Kidney (tissue), 14 donors: ENCODE data around the gene PTPRT. TPM values are rescaled to one million over a fixed set of nuclear protein-coding genes. Genes with fewer than 3 reads are reported as not detected.

ENCODE experiments used
- DNase-seq, 5 donors: peaks; one replicate each; pipeline ENCODE4 v3.0.0-alpha.2; 2013 to 2020
- FAIRE-seq: peaks from 2 replicates; lab custom pipeline; 2012; peaks lifted over from hg19 to GRCh38; lab: Jason Lieb, UNC
- H3K27ac ChIP-seq, 2 donors: one replicate each; pipeline ENCODE4 v1.7.0; 2013; ENCODE audit warnings: low read depth in 2 of 2, low read length in 2 of 2, inconsistent platforms in 1 of 2
- H3K27me3 ChIP-seq: one replicate; pipeline ENCODE4 v1.7.1; 2013; ENCODE audit warnings: low read length, inconsistent platforms; ENCODE audit not compliant: control insufficient read depth, insufficient read depth
- H3K36me3 ChIP-seq, 3 donors: one replicate each; pipeline versions ENCODE4 v1.7.0 to v1.7.1; 2013; ENCODE audit warnings: low read length in 3 of 3, control low read depth in 1 of 3, inconsistent platforms in 1 of 3; ENCODE audit not compliant: insufficient read depth in 3 of 3, control insufficient read depth in 2 of 3
- H3K4me1 ChIP-seq, 3 donors: one replicate each; pipeline versions ENCODE4 v1.7.0 to v1.7.1; 2013; ENCODE audit warnings: low read length in 3 of 3, inconsistent platforms in 1 of 3, low read depth in 1 of 3; ENCODE audit not compliant: control insufficient read depth in 2 of 3, insufficient read depth in 2 of 3
- H3K4me3 ChIP-seq, 3 donors: one replicate each; pipeline versions ENCODE4 v1.7.0 to v1.8.1; 2013; ENCODE audit warnings: low read length in 3 of 3, control low read depth in 1 of 3, inconsistent platforms in 1 of 3
- H3K9ac ChIP-seq, 3 donors: one replicate each; pipeline versions ENCODE4 v1.7.0 to v1.7.1; 2013; ENCODE audit warnings: low read length in 3 of 3, control low read depth in 1 of 3, inconsistent platforms in 1 of 3
- H3K9me3 ChIP-seq, 3 donors: one replicate each; pipeline versions ENCODE4 v1.7.0 to v1.7.1; 2013; ENCODE audit warnings: low read length in 3 of 3, control low read depth in 1 of 3, inconsistent platforms in 1 of 3; ENCODE audit not compliant: control insufficient read depth in 2 of 3, insufficient read depth in 1 of 3
- intact Hi-C: fragments of 100-400 bp; cut with DNase I; formaldehyde crosslinking; loops from one replicate; pipeline ENCODE4 v1.11.1; 2022
- polyA plus RNA-seq: library from polyadenylated mRNA; stranded (reverse); fragments of 350-450 nt; fragmentation: Illumina TruSeq; extraction: RNeasy Lipid Tissue Mini Kit (QIAGEN cat#74804); gene quantifications from one replicate; pipeline ENCODE4 v1.2.3, GENCODE V29; 2014; ENCODE audit warnings: low read depth, low replicate concordance; ENCODE audit not compliant: insufficient read depth
- total RNA-seq: library from RNA; stranded (reverse); fragmentation: NEBNext Ultra II Directional; extraction: Animal tissue kit (Norgen Biotek cat#: 25700); gene quantifications from one replicate; pipeline ENCODE4 v1.2.1, GENCODE V29; 2021
- TF ChIP-seq, protein P1 (sequence below): IDR thresholded peaks from 3 replicates; pipeline ENCODE4 v1.5.1; 2012; ENCODE audit warnings: mild to moderate bottlenecking, moderate library complexity, borderline replicate concordance; ENCODE audit not compliant: insufficient read depth; ENCODE audit errors: extremely low read depth
- donor health status: control.
- donor health status: control.
- donor health status: control.
- donor health status: control.
- donor health status: control.
- donor health status: DM: yes; HTN: yes; CAD: no.
- donor health status: Normal renal cell carcinoma (clear cell type).

PTPRT gene
- total and polyA plus RNA-seq, 2 donors from 2014 or later, result 0.60 TPM; not detected in 1

DNA sequence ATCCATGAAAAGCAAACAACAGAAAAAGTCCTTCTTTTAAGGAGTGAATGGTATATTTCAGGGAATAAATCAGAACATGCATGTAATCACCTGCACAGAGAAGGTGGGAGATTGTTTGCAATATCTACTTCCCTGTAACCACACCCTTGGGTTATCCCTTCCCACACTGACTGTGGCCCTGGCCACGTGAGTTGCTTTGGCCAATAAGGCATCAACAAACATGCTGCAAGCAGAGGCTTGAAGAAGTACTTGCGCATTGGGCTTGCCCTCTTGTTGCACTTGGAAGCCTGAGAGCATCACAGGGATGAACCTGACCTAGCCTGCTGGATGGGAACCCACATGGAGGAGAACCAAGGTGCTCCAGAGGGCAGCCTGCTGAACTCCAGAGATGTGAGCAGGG is 208.5 kb downstream of the PTPRT start:
- Histone ChIP-seq H3K27me3 (peaks cover 2% of the 10 kb centered on the region), H3K4me1 (no peaks in the 10 kb centered on the region), H3K9me3 (peaks cover 0 to 3% (median 0%) of the 10 kb centered on the region in 3 donors), H3K36me3 (no peaks in the 10 kb centered on the region), H3K4me3 (no peak overlapping the region), H3K27ac (no peak overlapping the region), H3K9ac (no peak overlapping the region)
- TF ChIP-seq, protein P1, sequence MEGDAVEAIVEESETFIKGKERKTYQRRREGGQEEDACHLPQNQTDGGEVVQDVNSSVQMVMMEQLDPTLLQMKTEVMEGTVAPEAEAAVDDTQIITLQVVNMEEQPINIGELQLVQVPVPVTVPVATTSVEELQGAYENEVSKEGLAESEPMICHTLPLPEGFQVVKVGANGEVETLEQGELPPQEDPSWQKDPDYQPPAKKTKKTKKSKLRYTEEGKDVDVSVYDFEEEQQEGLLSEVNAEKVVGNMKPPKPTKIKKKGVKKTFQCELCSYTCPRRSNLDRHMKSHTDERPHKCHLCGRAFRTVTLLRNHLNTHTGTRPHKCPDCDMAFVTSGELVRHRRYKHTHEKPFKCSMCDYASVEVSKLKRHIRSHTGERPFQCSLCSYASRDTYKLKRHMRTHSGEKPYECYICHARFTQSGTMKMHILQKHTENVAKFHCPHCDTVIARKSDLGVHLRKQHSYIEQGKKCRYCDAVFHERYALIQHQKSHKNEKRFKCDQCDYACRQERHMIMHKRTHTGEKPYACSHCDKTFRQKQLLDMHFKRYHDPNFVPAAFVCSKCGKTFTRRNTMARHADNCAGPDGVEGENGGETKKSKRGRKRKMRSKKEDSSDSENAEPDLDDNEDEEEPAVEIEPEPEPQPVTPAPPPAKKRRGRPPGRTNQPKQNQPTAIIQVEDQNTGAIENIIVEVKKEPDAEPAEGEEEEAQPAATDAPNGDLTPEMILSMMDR, result no peak
- intact Hi-C loops, result no loop called here
- no peak for FAIRE-seq
- DNase-seq, result no peak

DNA sequence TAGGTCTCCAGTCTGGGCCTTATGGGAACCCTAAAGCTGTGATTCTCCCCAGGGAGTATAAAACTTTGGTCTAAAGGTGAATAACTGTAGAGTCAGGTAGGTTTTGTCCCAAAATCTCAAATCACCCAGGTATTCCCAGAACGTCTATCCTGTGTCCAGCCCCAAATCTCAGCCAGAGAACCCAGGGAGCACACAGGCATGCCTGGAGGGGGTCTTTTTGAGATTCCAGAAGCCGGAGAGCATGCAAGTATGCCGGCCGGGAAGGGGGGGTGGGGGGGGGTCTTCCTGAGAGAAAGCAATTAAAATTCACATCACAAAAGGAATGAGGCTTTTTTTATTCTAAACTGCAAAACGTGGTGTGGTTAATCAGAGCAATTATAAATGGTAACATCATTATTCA is 210.0 kb downstream of the PTPRT start:
- no peak overlapping the region for H3K27ac ChIP-seq
- TF ChIP-seq, protein P1, result no peak
- no peak overlapping the region for H3K9ac ChIP-seq
- H3K4me1 ChIP-seq, result no peaks in the 10 kb centered on the region
- H3K4me3 ChIP-seq, result no peak overlapping the region
- peaks cover 2% of the 10 kb centered on the region for H3K27me3 ChIP-seq
- peaks cover 0 to 3% (median 0%) of the 10 kb centered on the region in 3 donors for H3K9me3 ChIP-seq
- intact Hi-C loops, result no loop called here
- DNase-seq (no peak), FAIRE-seq (no peak)
- H3K36me3 ChIP-seq, result no peaks in the 10 kb centered on the region

DNA sequence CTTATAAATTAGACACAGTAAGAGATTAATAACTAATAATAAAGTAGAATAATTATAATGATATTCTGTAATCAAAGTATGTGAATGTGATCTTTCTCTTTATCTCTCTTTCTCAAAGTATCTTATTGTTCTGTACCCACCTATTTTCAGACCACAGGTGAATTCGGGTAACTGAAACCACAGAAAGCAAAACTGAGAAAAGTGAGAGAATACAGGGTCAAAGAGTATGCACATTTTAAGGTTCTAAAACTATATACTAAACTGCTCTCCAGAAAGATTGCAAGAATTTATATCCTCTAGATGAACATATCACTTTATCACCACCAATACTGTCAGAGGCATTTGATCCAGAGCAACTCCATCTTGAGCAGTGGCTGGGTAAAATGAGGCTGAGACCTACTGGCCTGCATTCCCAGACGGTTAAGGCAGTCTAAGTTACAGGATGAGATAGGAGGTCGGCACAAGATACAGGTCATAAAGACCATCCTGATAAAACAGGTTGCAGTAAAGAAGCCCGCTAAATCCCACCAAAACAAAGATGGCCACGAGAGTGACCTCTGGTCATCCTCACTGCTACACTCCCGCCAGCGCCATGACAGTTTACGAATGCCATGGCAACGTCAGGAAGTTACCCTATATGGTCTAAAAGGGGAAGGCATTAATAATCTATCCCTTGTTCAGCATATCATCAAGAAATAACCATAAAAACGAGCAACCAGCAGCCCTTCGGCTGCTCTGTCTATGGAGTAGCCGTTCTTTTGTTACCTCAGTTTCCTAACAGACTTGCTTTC is 211.3 kb downstream of the PTPRT start:
- Histone ChIP-seq H3K9me3 (peaks cover 0 to 3% (median 0%) of the 10 kb centered on the region in 3 donors), H3K9ac (no peak overlapping the region), H3K27me3 (peaks cover 2% of the 10 kb centered on the region), H3K27ac (no peak overlapping the region), H3K4me1 (no peaks in the 10 kb centered on the region), H3K4me3 (no peak overlapping the region), H3K36me3 (no peaks in the 10 kb centered on the region)
- no peak for DNase-seq
- TF ChIP-seq, protein P1, result no peak
- FAIRE-seq, result no peak
- intact Hi-C loops, result no loop called here
